ENCODE data around the gene ABCG4. TPM values are rescaled to one million over a fixed set of nuclear protein-coding genes. Genes with fewer than 3 reads are reported as not detected.
A peak's percentile ranks its signal among the peaks of the same experiment; 100 is the strongest.

ABCG4 gene
- total and polyA plus RNA-seq, 2 of the 8 experiments (the other 6 are each of a cell fraction or from before 2014, with no cell fraction given): 1.8 to 2.3 TPM

- FAIRE-seq: no peak
- no peak overlapping the region for H2BK20ac ChIP-seq (ENCODE audit: low read length)
- H3K36me3 ChIP-seq (ENCODE audit: control insufficient read depth in 2 of 4, insufficient read depth in 4 of 4, low read length in 3 of 4): no peaks in the 10 kb centered on the region; a peak in 1 of 8 replicates
- H4K91ac ChIP-seq (replicated peaks; ENCODE audit: insufficient read length, low read length): no peak overlapping the region
- H2BK12ac ChIP-seq (ENCODE audit: low read depth, low read length): no peak overlapping the region
- H3K4me2 ChIP-seq (ENCODE audit: insufficient read depth in 1 of 2, low read depth in 2 of 2, low read length in 2 of 2): no peak overlapping the region
- no peaks in the 10 kb centered on the region for H3K9me3 ChIP-seq (ENCODE audit: insufficient read depth in 2 of 2, low read depth in 1 of 2, low read length in 1 of 2)
- no peak overlapping the region for H3K56ac ChIP-seq (replicated peaks; ENCODE audit: insufficient read length, low read depth, low read length)
- ChIA-PET POLR2A (ENCODE audit: partially characterized antibody) (interaction anchor here (10.6 kb wide), 1 partner anchor 20 kb away, joined by 139 read pairs; a partner anchor contains a TSS), CTCF (ENCODE audit: partially characterized antibody) (interaction anchor here (1.2 to 5.4 kb wide), 2 partner anchors 14 to 21 kb away, joined by 3 to 25 read pairs; no protein-coding TSS in a partner anchor)
- H2AK5ac ChIP-seq (ENCODE audit: low read depth, low read length): no peak overlapping the region
- no peak overlapping the region for H2BK120ac ChIP-seq (replicated peaks; ENCODE audit: low read depth, low read length)
- no peaks in the 10 kb centered on the region for H3K23me2 ChIP-seq (ENCODE audit: low read depth, low read length)
- WGBS, 2 experiments (ENCODE audit: extremely low coverage in 1 of 2, insufficient coverage in 1 of 2, insufficient read length in 1 of 2, insufficient replicate concordance in 2 of 2, low coverage in 1 of 2, low lambda C conversion rate in 2 of 2, missing lambda C conversion rate in 1 of 2): 96% methylated on average over 9 of the region's 9 CpGs; no CpG with 5 or more reads in 1 of the 2 experiments
- H3K27ac ChIP-seq (ENCODE audit: low read depth, low read length): no peak overlapping the region
- H2BK5ac ChIP-seq (ENCODE audit: low read depth, low read length): no peak overlapping the region
- no peak for DNase-seq (ENCODE audit: low read depth in 1 of 2, low spot score in 2 of 2)
- H2AFZ ChIP-seq (ENCODE audit: low read length): no peak overlapping the region
- H3K9ac ChIP-seq (replicated peaks in 1 of 4; ENCODE audit: extremely low read depth in 1 of 4, low read depth in 3 of 4, low read length in 3 of 4): no peak overlapping the region
- no peaks in the 10 kb centered on the region for H4K20me1 ChIP-seq (replicated peaks in 1 of 2; ENCODE audit: control insufficient read depth in 1 of 2, insufficient read depth in 2 of 2, low read length in 2 of 2)
- no peak overlapping the region for H3K18ac ChIP-seq (ENCODE audit: extremely low read depth, low read length)
- H3K4me3 ChIP-seq (ENCODE audit: extremely low read depth in 1 of 4, insufficient read depth in 2 of 4, low read depth in 3 of 4, low read length in 4 of 4): no peak overlapping the region
- H3K23ac ChIP-seq (ENCODE audit: insufficient read length): no peak overlapping the region
- H3K79me1 ChIP-seq (ENCODE audit: low read depth, low read length): no peaks in the 10 kb centered on the region; the same call in 1 of the 2 replicates
- no peak overlapping the region for H4K5ac ChIP-seq (ENCODE audit: insufficient read length, low read depth, low read length)
- no peak overlapping the region for H3K14ac ChIP-seq (ENCODE audit: insufficient read length)
- peaks cover 0 to 4% (median 0%) of the 10 kb centered on the region in 4 experiments; a peak in 1 of 7 replicates for H3K4me1 ChIP-seq (replicated peaks in 1 of 4; ENCODE audit: control insufficient read depth in 3 of 4, insufficient read depth in 4 of 4, low read length in 3 of 4)
- no peak overlapping the region for H3K4ac ChIP-seq (replicated peaks; ENCODE audit: insufficient read length, low read depth, low read length)
- no peaks in the 10 kb centered on the region for H3K79me2 ChIP-seq (ENCODE audit: control insufficient read depth in 1 of 2, insufficient read depth in 2 of 2, low read length in 2 of 2)
- H3K27me3 ChIP-seq (replicated peaks in 1 of 4; ENCODE audit: control insufficient read depth in 3 of 4, extremely low read depth in 1 of 4, insufficient read depth in 3 of 4, low read length in 3 of 4): peaks cover 0 to 6% (median 4%) of the 10 kb centered on the region in 4 experiments; a peak in 6 of 7 replicates
- no peak overlapping the region for H2BK15ac ChIP-seq (ENCODE audit: low read length)
- H4K8ac ChIP-seq (ENCODE audit: extremely low read depth, insufficient read depth, low read length): 0 out of 2 replicates have a peak overlapping the region, but pooled peaks have one; percentile 4
- TF ChIP-seq USF2 (IDR thresholded peaks at IDR 0.05; ENCODE audit: low read length): no peak
- TF ChIP-seq TAF7 (optimal IDR thresholded peaks at IDR 0.05; ENCODE audit: borderline replicate concordance, low read depth, low read length): no peak
- TF ChIP-seq KDM5A (IDR thresholded peaks at IDR 0.05; ENCODE audit: low read length): no peak
- no peak for TF ChIP-seq NRF1 (IDR thresholded peaks at IDR 0.05; ENCODE audit: low read depth, low read length)
- no peak for TF ChIP-seq GTF2F1 (IDR thresholded peaks at IDR 0.05; ENCODE audit: borderline replicate concordance, low read depth, low read length)
- no peak for TF ChIP-seq TCF12 (IDR thresholded peaks at IDR 0.05; ENCODE audit: low read depth, low read length)
- TF ChIP-seq RXRA (IDR thresholded peaks at IDR 0.05; ENCODE audit: insufficient read depth, low read depth, low read length): no peak
- TF ChIP-seq POLR2AphosphoS5 (IDR thresholded peaks at IDR 0.05; ENCODE audit: low read depth, low read length): no peak
- TF ChIP-seq TBP (IDR thresholded peaks at IDR 0.05; ENCODE audit: low read depth, low read length): no peak
- TF ChIP-seq TAF1 (IDR thresholded peaks at IDR 0.05; ENCODE audit: low read depth, low read length): no peak
- TF ChIP-seq SIRT6 (IDR thresholded peaks at IDR 0.05; ENCODE audit: low read length): no peak
- no peak for TF ChIP-seq KDM4A (IDR thresholded peaks at IDR 0.05; ENCODE audit: low read depth, low read length, severe bottlenecking)
- no peak for TF ChIP-seq CTBP2 (IDR thresholded peaks at IDR 0.05; ENCODE audit: borderline replicate concordance, insufficient read depth, insufficient read length, low read length)
Measured at GRCh38 chr11:119113716-119114115, 35.1 kb upstream of the ABCG4 start.

Data from H1 (cell line).